GM12878 (cell line): ENCODE data around the gene CCNL1. TPM values are rescaled to one million over a fixed set of nuclear protein-coding genes. Genes with fewer than 3 reads are reported as not detected.

Experiments
- ATAC-seq: fragments of 200-7000 bp; cut with Tn5 transposase; 3 replicates; pipeline ENCODE4 v1.9.1; 2020; ENCODE audit warnings: mild to moderate bottlenecking, moderate library complexity
- BruUV-seq: library from RNA; stranded (reverse); fragments of 400-500 nt; replicated peaks from 2 replicates; lab custom pipeline; 2021; lab: Mats Ljungman, UMichigan
- CTCF ChIA-PET: fragments of 300-600 bp; sonication (Branson Sonifier 250); formaldehyde crosslinking; extraction: SDS; loops from one replicate; lab custom pipeline; 2021; ENCODE audit warnings: inconsistent platforms; lab: Yijun Ruan, JAX
- POLR2A ChIA-PET: fragments of 350-600 bp; formaldehyde crosslinking; extraction: SDS; loops from one replicate; lab custom pipeline; 2021; ENCODE audit warnings: inconsistent platforms; lab: Charles Lee
- RAD21 ChIA-PET: fragments of 300-600 bp; sonication (Branson Sonifier 250); formaldehyde crosslinking; loops from one replicate; lab custom pipeline; 2023; ENCODE audit warnings: antibody characterized with exemption; ENCODE audit not compliant: unreplicated experiment; lab: Charles Lee
- SMC1A ChIA-PET: fragments of 300-600 bp; sonication (Branson Sonifier 250); formaldehyde crosslinking; loops from one replicate; lab custom pipeline; 2023; ENCODE audit not compliant: unreplicated experiment, uncharacterized antibody; lab: Charles Lee
- DNase-seq: peaks from one replicate; pipeline ENCODE4 v3.0.0-alpha.2; 2011; ENCODE audit warnings: low read depth, low spot score
- FAIRE-seq: peaks from 3 replicates; lab custom pipeline; 2011; peaks lifted over from hg19 to GRCh38; lab: Jason Lieb, UNC
- H2AFZ ChIP-seq: 2 replicates; pipeline ENCODE4 v1.6.0; 2011; ENCODE audit warnings: low read depth, low read length, control low read depth; ENCODE audit not compliant: control insufficient read depth
- H3K27ac ChIP-seq: 2 replicates; pipeline ENCODE4 v1.5.1; 2011; ENCODE audit warnings: control low read depth; ENCODE audit not compliant: control insufficient read depth, insufficient read depth
- H3K27me3 ChIP-seq, 2 experiments: replicated peaks in 1 of 2; 2 replicates each; pipeline versions ENCODE4 v1.6.0 to v1.6.1; 2011; ENCODE audit warnings: low read length in 1 of 2; ENCODE audit not compliant: control insufficient read depth in 2 of 2, insufficient read depth in 2 of 2
- H3K36me3 ChIP-seq, 2 experiments: 2 replicates each; pipeline ENCODE4 v1.5.1; 2011; ENCODE audit warnings: low read length in 1 of 2; ENCODE audit not compliant: control insufficient read depth in 2 of 2, insufficient read depth in 2 of 2
- H3K4me1 ChIP-seq: 2 replicates; pipeline ENCODE4 v1.6.1; 2011; ENCODE audit warnings: mild to moderate bottlenecking, low read length, moderate library complexity, mixed read lengths; ENCODE audit not compliant: control insufficient read depth, insufficient read depth
- H3K4me2 ChIP-seq: 2 replicates; pipeline ENCODE4 v1.6.0; 2011; ENCODE audit warnings: control low read depth; ENCODE audit not compliant: control insufficient read depth, insufficient read depth
- H3K4me3 ChIP-seq: fragments of 200-600 bp; sonication (generic); 2 replicates; pipeline ENCODE4 v1.5.1; 2016
- H3K79me2 ChIP-seq: 2 replicates; pipeline ENCODE4 v1.6.0; 2011; ENCODE audit warnings: low read length; ENCODE audit not compliant: control insufficient read depth, insufficient read depth
- H3K9ac ChIP-seq: 2 replicates; pipeline ENCODE4 v1.8.0; 2011; ENCODE audit warnings: low read length, control low read depth, mixed read lengths; ENCODE audit not compliant: control insufficient read depth, insufficient read depth
- H3K9me3 ChIP-seq: replicated peaks from 3 replicates; pipeline ENCODE4 v1.5.1; 2011; ENCODE audit warnings: mild to moderate bottlenecking, low read length; ENCODE audit not compliant: control insufficient read depth, insufficient read depth
- H4K20me1 ChIP-seq: 2 replicates; pipeline ENCODE4 v1.6.0; 2011; ENCODE audit not compliant: control insufficient read depth, insufficient read depth
- CHD1 ChIP-seq: IDR thresholded peaks from 2 replicates; pipeline ENCODE4 v1.6.1; 2012; ENCODE audit warnings: low read depth, low read length, improper control_type of control experiment
- SMAD5 ChIP-seq: IDR thresholded peaks from 2 replicates; pipeline ENCODE4 v1.6.1; 2016; ENCODE audit warnings: antibody characterized with exemption, low read depth
- SUZ12 ChIP-seq: fragments of 200-600 bp; sonication (generic); IDR thresholded peaks from one replicate; pipeline ENCODE4 v1.6.1; 2018; ENCODE audit warnings: antibody characterized with exemption, mild to moderate bottlenecking; ENCODE audit not compliant: unreplicated experiment
- TCF12 ChIP-seq: IDR thresholded peaks from 2 replicates; pipeline ENCODE4 v1.6.1; 2011; ENCODE audit warnings: low read depth, mild to moderate bottlenecking, low read length
- ZBTB33 ChIP-seq: fragments of 450-650 bp; IDR thresholded peaks from 2 replicates; pipeline ENCODE4 v1.6.1; 2017; ENCODE audit warnings: mild to moderate bottlenecking
- WGBS: methylation state at CpG from one replicate; pipeline ENCODE4 v1.1.6; 2016; ENCODE audit warnings: low lambda C conversion rate; ENCODE audit not compliant: insufficient replicate concordance, insufficient coverage; ENCODE audit errors: missing lambda C conversion rate; 5-methylcytosine and 5-hydroxymethylcytosine counted together
- in situ Hi-C: fragments of 300-500 bp; cut with MboI; formaldehyde crosslinking; loops from 9 replicates; pipeline ENCODE4 v1.14.3; 2018; ENCODE audit warnings: mixed read lengths
- intact Hi-C: fragments of 100-400 bp; cut with micrococcal nuclease; formaldehyde crosslinking; loops from one replicate; pipeline ENCODE4 v1.14.2; 2022; ENCODE audit not compliant: unreplicated experiment
- polyA plus RNA-seq, 11 experiments: library from polyadenylated mRNA; depleted of rRNA in 4 of 11; unstranded in 6 of 11; stranded (reverse) in 5 of 11; fragments of >200 nt; fragmentation: Nextera tagmentation in 4 of 11; fragmentation: Illumina TruSeq in 1 of 11; extraction: Ambion mirVana in 4 of 11; extraction: Trizol in 1 of 11; gene quantifications; 1 replicate in 1 of 11; 2 replicates in 10 of 11; pipeline versions ENCODE4 v1.2.1 to v1.2.3, GENCODE V29; 2011 to 2016; ENCODE audit warnings: inconsistent platforms in 2 of 11, missing spikeins in 2 of 11, low read depth in 1 of 11
- total RNA-seq, 4 experiments: library from RNA; depleted of rRNA in 3 of 4; stranded (reverse); fragments of >200 nt in 3 of 4; fragmentation: Illumina TruSeq in 1 of 4; extraction: Trizol in 1 of 4; gene quantifications; 2 replicates each; pipeline versions ENCODE4 v1.2.1 to v1.2.3, GENCODE V29; 2013 to 2021
- TF ChIP-seq, protein P1 (sequence below): fragments of 450-650 bp; formaldehyde crosslinking; IDR thresholded peaks from 2 replicates; pipeline ENCODE4 v1.5.0; 2022; ENCODE audit warnings: mild to moderate bottlenecking, missing genetic modification characterization

The CCNL1 gene
- total and polyA plus RNA-seq, 10 of the 15 experiments (the other 5 are each of a cell fraction or from before 2014, with no cell fraction given) = 22.2 to 174 (median 115) TPM

- ChIA-PET CTCF (interaction anchor here (1.5 kb wide), 1 partner anchor 34 kb away, joined by 4 read pairs; no protein-coding TSS in a partner anchor), SMC1A (no interaction called here)
- no peak overlapping the region for H3K4me3 ChIP-seq
Measured at GRCh38 chr3:157167371-157168042, 7.6 kb upstream of the CCNL1 start.

More at GRCh38 chr3:157167371-157168042, 7.6 kb upstream of the CCNL1 start:
- DNase-seq (no peak), FAIRE-seq (peak; percentile 75), ATAC-seq (no peak)
- no peaks in the 10 kb centered on the region for H3K4me1 ChIP-seq
- no peaks in the 10 kb centered on the region; the same call in 1 of the 2 replicates for H3K79me2 ChIP-seq
- ChIA-PET POLR2A (no interaction called here), RAD21 (interaction anchor here (1.3 kb wide), 1 partner anchor 8 kb away, joined by 6 read pairs; no protein-coding TSS in a partner anchor)
- in situ Hi-C loops (no loop called here), intact Hi-C loops (loop anchor here (10.0 kb wide), 1 partner anchor 1293 kb away; the partner anchor contains the start of gene GMPS)
- WGBS = 72% methylated on average over 5 of the region's 5 CpGs
- H3K9ac ChIP-seq = no peak overlapping the region
- H3K27ac ChIP-seq = no peak overlapping the region
- H3K4me2 ChIP-seq = no peak overlapping the region
- no peaks in the 10 kb centered on the region for H4K20me1 ChIP-seq
- TF ChIP-seq, protein P1, sequence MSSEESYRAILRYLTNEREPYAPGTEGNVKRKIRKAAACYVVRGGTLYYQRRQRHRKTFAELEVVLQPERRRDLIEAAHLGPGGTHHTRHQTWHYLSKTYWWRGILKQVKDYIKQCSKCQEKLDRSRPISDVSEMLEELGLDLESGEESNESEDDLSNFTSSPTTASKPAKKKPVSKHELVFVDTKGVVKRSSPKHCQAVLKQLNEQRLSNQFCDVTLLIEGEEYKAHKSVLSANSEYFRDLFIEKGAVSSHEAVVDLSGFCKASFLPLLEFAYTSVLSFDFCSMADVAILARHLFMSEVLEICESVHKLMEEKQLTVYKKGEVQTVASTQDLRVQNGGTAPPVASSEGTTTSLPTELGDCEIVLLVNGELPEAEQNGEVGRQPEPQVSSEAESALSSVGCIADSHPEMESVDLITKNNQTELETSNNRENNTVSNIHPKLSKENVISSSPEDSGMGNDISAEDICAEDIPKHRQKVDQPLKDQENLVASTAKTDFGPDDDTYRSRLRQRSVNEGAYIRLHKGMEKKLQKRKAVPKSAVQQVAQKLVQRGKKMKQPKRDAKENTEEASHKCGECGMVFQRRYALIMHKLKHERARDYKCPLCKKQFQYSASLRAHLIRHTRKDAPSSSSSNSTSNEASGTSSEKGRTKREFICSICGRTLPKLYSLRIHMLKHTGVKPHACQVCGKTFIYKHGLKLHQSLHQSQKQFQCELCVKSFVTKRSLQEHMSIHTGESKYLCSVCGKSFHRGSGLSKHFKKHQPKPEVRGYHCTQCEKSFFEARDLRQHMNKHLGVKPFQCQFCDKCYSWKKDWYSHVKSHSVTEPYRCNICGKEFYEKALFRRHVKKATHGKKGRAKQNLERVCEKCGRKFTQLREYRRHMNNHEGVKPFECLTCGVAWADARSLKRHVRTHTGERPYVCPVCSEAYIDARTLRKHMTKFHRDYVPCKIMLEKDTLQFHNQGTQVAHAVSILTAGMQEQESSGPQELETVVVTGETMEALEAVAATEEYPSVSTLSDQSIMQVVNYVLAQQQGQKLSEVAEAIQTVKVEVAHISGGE = no peak
- TF ChIP-seq CHD1 = no peak
- TF ChIP-seq SMAD5 = no peak
- TF ChIP-seq SUZ12 = no peak
- TF ChIP-seq ZBTB33 = no peak
- no peak for TF ChIP-seq TCF12
- TF ChIP-seq, all 136 proteins: peak for 0
- Histone ChIP-seq H3K27me3 (no peaks in the 10 kb centered on the region), H3K36me3 (no peaks in the 10 kb centered on the region; a peak in 1 of 4 replicates), H2AFZ (peak overlapping the region; percentile 32), H3K9me3 (no peaks in the 10 kb centered on the region)
- BruUV-seq = no TSS peak
